HTERT RPE-1 (cell line): ENCODE data around the gene TRIM17.

ENCODE experiments used
- in situ Hi-C: fragments of 300-500 bp; cut with MboI; formaldehyde crosslinking; loops from 4 replicates; pipeline ENCODE4 v1.14.3; 2020; ENCODE audit warnings: low sequenced_read_pairs

The TRIM17 gene

GRCh38 chr1:228370439-228370940, 46.2 kb downstream of the TRIM17 start:
- in situ Hi-C loops, result no loop called here

DNA sequence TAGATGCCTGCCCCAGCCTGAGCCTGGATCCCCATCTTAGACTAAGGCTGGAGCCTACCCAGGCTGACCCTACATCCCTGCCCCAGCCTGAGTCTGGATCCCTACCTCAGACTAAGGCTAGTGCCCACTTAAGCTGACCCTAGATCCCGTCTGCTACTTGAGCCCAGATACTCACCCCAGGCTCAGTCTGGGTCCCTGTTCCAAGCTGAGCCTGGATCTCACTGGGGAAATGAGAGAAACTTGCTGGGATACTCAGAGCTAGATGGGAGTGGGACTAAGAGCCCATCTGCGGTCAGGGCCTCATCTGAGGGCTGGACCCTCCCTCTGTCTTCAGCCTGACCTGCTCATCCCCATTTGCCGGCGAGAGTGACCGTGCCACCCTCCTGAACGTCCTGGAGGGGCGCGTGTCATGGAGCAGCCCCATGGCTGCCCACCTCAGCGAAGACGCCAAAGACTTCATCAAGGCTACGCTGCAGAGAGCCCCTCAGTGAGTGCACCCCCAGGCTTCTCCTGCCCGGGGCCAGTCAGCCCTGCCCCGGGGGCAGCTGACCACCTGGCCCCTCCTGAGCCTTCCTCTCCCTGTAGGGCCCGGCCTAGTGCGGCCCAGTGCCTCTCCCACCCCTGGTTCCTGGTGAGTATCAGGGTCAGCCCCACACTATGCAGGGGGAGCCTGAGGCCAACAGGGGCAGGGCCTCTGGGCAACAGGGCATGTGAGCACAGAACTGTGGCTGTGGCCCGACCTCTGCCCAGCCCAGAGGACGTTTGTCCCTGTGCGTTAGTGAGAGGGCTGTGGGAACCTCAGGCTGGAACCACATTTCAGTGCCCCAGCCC, 46.8 kb downstream of the TRIM17 start:
- in situ Hi-C loops, result no loop called here

GRCh38 chr1:228368801-228369607, 47.7 kb downstream of the TRIM17 start:
- in situ Hi-C loops, result no loop called here

DNA sequence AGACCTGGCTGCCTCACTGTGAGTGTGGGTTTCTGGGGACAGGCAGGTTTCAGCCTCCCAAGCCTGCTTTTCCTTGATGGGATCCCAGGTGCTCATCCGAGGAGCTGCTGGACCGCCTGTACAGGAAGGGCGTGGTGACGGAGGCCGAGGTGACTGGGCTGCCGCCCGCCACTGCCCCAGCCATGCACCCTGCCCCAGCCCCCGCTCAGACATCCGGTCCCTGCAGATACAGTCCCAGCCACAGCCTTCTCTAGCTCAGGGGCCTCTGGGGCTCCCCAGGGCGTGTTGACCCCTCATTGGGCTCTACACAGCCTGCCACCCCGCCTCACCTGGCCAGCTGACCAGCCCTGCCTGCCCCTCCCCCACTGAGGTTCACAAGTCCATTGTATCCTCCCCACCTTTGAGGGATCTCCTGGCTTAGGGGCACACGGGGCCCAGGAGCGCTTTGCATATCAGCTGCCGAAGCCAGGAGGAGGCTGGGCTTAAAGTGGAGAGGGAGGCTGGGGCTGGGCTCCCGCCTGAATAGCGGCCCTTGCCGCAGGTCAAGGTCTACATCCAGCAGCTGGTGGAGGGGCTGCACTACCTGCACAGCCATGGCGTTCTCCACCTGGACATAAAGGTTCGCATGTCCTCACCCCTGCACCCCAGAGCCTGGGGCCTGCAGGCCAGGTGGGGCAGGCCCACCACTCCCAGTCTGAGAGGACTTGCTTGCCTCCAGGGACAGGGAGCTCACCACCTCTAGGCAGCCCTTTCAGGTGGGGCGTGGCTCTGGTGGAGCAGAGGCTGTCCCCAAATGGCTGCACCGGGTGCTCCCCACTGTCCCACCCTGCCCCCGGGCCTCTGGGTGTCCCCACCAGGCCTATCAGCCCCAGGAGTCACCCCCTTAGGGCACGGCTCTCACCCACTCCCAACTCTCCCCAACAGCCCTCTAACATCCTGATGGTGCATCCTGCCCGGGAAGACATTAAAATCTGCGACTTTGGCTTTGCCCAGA, 48.6 kb downstream of the TRIM17 start:
- in situ Hi-C loops, result no loop called here

DNA sequence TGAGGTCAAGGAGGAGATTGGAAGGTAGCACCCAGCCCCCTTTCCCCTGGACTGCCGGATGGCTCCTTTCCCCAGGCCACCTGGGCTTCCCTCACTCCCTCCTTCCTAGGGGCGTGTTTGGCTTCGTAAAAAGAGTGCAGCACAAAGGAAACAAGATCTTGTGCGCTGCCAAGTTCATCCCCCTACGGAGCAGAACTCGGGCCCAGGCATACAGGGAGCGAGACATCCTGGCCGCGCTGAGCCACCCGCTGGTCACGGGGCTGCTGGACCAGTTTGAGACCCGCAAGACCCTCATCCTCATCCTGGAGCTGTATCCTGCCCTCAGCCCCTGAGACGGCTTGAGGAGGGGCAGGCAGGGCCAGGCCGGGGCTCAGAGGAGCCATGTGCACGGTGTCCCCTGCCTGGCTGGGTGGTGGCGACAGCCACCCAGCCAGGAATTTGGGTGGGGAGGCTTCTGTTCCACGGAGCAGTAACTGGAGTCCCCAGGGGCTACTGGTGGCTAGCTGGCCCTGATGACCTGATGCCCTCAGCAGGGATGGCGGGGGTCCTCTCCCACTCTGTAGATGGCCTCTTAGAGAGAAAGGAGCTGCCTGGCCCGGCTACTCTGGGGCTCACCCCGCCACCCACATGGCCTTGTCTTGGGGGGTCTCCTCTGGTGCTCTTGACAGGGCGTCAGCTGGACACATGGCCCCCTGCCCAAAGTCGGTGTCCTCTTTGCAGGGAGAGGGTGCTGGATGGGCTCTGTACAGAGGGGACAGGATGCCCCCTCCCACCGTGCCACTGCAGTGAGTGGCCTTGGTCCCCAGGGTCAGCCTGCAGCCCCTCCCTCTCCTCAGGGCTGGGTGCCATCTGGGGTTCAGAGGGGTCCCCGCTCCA, 49.6 kb downstream of the TRIM17 start:
- in situ Hi-C loops, result no loop called here

DNA sequence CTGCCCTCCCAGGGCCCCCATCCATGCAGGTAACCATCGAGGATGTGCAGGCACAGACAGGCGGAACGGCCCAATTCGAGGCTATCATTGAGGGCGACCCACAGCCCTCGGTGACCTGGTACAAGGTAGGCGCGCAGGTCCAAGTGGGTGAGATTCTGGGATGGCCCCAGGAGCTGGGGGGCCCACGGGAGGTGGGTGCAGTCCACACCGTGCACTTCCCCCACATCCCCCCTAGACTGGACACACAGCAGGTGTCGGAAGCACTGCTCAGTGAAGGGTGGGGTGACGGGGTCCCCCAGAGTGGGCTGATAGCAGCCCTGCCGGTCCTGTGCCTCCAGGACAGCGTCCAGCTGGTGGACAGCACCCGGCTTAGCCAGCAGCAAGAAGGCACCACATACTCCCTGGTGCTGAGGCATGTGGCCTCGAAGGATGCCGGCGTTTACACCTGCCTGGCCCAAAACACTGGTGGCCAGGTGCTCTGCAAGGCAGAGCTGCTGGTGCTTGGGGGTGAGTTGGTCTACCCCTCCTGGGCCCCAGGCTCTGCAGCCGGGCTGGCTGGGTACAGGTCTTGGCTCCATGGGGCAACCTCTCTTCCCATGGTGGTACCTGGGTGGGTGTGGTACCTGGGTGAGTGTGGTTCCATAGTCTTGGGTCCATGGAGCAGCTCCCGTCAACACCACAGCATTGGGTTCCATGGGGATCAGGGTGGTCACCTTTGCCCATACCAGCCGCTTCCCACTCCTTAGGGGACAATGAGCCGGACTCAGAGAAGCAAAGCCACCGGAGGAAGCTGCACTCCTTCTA, 50.4 kb downstream of the TRIM17 start:
- in situ Hi-C loops, result no loop called here

DNA sequence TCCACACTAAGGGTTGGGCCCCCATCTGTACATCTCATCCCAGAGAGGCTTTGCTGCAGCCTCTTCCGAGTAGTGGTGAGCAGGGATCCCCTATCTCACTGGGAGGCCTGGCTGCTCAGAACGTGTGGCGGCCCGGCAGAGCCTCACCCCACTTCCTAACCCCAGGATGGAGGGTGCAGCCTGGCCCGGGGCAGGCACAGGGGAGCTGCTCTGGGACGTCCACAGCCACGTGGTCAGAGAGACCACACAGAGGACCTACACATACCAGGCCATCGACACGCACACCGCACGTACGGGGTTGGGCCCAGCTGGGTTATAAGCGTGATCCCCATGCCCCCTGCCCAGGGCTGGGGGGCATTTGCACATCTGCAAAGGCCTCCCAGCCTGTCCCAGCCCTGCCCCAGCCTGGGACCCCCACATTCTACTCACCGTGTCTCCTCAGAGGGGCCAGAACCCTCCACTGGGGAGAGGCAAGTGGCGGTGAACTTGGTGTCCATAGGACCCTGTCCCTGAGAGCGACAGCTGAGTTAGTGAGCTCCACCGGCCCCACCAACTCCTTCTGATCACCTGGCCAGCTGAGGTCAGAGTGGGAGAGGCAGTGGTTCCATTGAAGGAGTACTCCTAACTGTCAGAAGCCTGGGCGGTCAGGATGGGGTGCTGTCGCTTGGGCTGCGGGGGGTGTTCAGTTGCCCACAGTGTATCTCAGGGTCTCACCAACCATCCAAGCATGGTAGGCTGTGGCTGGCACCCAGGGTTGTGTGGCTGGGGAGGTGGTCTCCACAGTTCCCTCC, 51.2 kb downstream of the TRIM17 start:
- in situ Hi-C loops, result no loop called here

DNA sequence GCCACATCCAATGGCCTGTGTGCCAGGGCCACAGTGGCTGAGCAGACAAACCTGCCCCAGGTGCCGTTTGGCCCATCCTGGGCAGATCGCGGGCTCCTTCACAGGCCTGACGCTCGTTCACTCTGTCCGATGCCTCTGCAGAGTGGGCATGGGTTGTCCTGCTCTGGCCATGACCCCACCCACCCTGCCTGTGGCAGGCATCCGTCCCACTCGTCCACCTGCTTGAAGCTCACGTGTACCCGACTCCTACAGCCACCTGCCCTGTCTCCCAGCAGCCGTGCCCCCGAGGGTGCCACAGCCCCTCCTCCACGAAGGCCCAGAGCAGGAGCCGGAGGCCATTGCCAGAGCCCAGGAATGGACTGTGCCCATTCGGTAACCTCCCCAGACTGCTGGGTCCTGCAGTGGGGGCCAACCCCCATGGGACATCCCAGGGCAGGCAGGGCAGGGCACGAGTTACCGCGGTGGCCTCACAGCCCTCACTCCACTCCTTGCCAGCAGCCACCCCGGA, 51.9 kb downstream of the TRIM17 start:
- in situ Hi-C loops, result no loop called here

- in situ Hi-C loops, result no loop called here
Observed at GRCh38 chr1:228364068-228364705, 52.5 kb downstream of the TRIM17 start.

GRCh38 chr1:228363686-228364067, 53.0 kb downstream of the TRIM17 start:
- in situ Hi-C loops, result no loop called here

- in situ Hi-C loops, result no loop called here
Observed at GRCh38 chr1:228362884-228363450, 53.7 kb downstream of the TRIM17 start.

DNA sequence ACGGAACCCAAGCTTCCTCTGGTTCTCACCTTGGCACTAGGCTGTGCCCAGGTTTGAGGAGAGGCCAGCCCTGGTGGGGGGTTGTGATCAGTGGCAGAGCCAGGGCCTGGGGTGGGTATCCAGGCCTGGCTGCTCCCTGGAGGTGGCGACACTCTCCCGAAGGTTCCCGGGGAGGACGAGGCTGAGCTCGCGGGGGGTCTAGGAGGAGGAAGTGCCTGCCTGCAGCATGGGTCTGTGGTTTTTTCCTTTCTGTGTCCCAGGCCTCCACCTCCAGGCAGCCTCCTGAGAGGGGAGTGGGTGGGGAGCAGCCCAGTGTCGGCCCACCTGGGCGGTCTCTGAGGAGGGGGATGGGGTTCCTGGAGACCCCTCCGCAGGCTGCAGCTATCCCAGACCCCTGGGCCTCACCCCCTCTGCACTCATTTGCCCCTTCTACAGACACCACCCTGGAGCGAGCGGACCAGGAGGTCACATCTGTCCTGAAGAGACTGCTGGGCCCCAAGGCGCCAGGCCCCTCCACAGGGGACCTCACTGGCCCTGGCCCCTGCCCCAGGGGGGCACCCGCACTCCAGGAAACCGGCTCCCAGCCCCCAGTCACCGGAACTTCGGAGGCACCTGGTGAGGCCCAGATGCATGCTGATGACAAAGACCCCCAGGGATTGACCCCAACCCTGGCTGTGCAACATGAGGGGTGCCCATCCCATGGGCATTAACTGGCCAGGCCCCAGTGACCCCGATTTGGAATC, 54.3 kb downstream of the TRIM17 start:
- in situ Hi-C loops, result no loop called here

DNA sequence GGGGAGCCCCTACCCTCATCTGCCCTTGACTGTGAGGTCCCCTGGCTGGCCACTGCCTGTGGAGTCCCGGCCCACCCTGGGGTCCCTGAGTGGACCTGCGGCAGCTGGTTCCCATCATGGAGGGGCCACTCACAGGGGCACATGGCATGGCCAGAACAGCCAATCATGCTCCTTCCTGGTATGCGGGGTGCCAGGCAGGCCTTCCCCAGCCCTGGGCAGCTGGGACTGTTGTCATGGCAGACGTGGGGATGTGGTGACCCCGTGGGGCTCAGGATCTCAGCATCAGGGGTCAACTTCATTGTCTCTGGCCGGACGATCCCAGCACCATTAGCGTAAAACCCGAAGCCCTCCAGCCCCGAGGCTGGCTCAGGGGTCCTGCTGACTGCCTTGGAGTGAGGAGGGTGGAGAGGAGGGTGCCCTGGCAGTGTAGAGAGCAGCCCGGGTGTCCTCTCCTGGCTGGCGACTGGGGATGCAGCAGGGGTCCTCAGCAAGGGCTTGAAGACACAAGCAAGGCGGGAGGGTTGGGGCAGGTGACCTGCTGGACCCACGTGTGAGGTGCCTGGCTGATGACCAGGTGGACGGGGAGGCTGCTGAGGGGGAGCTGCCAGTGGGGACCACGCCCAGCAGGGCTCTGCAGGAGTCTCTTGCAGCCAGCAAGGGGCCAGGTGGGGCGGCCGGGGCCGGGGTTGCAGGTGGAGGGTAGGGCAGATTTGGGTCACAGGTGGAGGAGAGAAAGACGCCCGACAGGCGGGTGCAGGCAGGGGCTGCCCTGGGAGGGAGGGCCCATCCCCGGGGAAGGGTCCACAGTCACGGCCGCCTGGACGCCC, 55.1 kb downstream of the TRIM17 start:
- in situ Hi-C loops, result no loop called here

GRCh38 chr1:228360533-228361313, 55.9 kb downstream of the TRIM17 start:
- in situ Hi-C loops, result no loop called here
